Endometrium (tissue), 2 donors: ENCODE results near the gene PPP1R2.

Experiments used
- FAIRE-seq: peaks from 2 replicates; lab custom pipeline; 2012; peaks lifted over from hg19 to GRCh38; lab: Jason Lieb, UNC
- donor health status: control.
- donor health status: control.

PPP1R2 gene

DNA sequence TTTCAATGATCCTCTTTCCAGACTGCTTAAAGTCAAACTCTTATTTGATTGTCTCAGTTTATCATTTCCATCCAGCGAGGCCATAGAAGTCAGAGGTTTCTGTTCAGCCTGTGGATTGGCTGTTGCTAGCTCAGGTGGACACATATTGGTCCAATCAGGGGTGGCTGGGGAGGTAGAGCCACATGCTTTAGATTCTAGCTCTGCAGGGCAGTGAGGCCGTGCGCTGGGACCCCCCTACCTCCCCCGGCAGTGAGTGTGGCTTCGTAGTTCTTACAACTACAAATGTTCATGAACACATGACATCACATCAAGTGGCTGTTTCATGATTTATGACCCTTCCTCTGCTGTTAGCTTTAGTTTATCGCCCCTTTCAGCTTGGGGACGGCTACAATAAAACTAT, 22.6 kb upstream of the PPP1R2 start:
- FAIRE-seq = no peak

DNA sequence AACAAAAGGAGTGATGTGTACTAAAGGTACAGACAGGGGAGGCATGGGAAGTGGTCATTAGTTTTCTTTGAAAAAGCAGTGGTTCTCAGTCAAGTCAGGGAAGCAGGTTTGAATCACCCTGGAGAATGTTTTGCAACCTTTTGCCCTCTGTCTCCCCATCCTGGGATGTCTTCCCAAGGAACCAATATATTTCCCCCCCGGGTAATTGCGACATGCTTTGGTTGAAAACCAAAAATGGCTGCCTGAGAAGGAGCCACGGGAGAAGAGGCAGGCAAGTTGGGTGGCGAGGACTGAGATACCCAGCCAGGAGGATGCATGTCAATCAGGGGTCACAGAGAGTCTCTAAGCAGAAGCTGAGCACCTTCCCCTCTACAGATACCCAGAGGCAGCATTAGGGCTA, 20.2 kb upstream of the PPP1R2 start:
- no peak for FAIRE-seq

DNA sequence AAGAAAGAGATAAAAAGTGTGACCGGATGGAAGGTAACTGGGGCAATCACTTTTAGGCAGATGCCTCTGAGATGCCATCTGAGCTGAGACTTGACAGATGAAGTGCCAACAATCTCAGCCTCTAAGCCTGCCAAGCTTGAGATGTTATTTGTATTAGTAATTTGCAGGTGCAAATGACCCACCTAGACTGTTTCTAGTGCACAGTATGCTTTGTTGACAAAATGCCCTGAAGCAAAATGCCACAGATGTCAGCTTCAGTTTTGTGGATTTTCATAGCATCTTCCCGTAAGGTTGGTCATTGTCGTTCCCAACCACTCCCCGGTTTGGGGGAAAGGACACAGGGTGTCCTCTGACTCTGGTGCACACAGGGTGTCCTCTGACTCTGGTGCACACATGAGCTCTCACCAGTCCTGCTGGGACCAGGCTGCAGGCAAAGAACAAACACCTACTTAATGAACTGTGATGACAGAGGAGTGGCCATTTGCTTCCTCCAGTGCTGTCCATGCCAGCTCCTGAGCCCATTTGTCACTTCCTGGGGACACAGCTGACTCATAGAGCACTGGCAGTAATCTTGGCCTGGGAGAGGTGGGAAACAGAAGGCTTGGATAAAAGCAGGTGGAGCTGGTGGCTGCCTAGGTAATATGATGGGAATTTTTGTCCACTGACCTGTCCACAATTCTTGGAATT, 16.7 kb upstream of the PPP1R2 start:
- no peak for FAIRE-seq

DNA sequence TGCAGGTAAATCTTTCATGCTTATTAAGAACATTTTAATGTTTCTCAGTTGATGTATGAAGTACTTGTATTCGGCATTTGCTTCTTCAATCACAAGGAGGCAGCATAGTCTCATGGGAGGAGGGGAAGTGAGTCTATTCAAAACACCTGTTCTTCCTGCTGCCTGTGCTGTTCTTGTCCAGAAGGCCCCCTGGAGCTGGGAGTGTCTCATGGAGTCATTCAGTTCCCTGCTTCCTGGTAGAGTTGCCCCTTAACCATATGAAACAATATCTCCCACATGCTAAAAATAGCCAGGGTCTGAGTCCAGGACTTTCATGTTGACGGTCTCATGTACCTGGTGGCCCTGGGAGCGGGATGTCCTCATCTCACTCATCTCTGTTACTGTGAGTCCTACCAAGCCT, 15.5 kb upstream of the PPP1R2 start:
- no peak for FAIRE-seq

DNA sequence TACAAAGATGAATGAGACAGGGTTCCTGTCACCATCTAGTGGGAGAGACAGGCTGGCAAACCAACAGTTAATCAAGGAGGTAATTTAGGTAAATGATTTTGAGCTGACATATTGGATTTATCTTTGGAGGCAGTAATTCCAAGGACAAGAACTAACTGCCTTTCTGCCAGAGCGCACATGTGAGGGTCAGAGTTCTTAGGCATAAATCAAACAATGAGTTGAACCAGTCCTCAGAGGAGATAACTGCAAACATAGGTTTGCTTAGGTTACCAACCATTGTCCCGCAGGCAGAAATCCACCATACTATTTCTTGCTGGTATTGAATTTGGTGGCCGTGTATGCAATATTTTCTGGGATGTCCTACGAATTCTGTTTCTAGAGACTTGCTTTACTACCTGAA, 14.2 kb upstream of the PPP1R2 start:
- FAIRE-seq = no peak

DNA sequence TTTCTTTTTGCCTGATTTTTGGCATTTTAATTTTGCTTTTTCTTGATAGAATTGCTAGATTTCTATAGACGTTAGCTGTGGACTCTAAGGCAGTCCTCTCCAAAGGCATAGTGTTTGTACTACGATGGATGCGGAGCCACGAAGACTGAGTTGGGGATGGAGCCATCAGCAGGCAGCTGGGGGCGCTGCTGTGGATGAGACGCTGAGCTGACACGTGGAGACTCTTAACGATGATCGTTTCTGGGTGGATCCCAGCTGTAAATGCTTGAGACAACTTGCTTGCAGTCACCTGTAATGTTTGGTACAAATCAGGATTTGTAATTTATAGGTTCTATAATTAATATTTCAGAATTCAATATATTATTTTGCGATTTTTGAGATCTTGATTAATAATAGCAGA, 13.3 kb upstream of the PPP1R2 start:
- FAIRE-seq = no peak

DNA sequence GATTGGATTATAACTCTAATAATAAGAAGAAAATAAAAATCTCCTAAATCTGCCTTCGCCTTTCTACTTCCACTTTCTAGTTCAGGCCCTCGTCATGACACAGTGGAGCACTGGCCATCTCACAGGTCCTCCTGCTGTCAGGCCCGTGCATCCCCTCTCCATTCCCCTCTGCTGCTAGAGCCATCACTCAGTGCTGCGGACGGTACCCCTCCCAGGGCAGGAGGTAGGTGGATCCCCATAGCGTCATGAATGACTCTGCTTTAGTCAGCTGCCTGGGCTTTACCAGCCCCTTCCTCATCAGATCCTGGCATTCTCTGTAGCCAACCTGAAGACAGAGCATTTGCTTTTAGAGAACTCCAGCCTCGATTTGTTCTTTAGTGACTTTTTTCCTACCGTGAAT, 12.0 kb upstream of the PPP1R2 start:
- FAIRE-seq = no peak

DNA sequence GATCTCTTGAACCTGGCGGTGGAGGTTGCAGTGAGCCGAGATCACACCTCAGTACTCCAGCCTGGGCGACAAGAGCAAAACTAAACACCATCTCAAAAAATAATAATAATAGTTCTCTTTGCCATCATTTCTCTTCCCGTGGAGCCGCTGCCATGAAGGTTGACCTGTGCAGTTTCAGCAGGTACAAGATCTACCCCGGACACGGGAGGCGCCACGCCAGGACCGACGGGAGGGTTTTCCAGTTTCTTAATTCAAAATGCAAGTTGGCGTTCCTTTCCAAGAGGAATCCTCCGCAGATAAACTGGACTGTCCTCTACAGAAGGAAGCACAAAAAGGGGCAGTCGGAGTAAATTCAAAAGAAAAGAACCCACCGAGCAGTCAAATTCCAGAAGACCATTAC, 11.3 kb upstream of the PPP1R2 start:
- FAIRE-seq = no peak

DNA sequence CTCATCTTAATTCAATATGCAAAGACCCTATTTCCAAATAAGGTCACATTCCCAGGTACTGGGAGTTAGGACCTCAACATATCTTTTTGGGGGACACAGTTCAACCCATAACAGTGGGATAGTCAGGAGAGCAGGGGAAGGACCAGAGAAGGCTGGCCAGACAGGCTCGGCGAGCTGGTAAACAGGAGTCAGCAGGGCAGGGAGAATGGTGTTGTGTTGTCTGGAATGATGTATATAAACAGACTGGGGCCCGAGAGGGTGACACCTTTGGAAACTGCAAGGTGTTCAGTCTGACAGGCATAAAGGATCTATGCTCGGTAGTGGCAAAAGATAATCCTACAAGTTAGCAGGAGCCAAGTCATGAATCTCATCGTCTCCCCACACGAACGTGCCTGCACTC, 10.1 kb upstream of the PPP1R2 start:
- no peak for FAIRE-seq

DNA sequence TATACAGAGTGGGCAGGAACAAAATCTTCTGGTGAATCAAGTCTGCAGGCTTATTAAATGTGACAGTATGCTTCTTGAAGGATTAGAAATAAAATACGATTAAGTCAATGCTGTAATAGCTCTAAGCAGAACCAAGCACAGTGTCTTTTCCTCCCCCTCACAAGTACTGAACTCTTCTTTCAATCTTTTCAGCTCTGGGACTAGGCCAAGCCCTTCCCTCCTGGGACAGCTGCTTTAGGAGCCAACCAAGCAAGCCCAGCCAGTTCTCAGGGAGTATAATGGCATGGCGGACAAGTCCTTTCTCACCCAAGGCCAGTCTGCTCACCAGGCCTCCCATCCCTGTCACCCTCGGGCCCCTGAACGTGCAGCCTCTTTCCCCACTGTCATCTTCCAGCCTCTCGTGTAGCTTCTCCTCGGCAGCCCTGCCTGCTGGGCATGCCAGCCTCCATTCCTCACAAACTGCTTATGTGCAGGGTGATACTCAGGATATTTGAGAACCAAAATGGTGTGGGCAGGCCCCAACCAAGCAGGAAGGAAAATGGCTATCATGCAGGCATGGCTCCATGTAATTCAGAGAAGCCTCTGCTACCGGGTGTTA, 8.4 kb upstream of the PPP1R2 start:
- FAIRE-seq = no peak

DNA sequence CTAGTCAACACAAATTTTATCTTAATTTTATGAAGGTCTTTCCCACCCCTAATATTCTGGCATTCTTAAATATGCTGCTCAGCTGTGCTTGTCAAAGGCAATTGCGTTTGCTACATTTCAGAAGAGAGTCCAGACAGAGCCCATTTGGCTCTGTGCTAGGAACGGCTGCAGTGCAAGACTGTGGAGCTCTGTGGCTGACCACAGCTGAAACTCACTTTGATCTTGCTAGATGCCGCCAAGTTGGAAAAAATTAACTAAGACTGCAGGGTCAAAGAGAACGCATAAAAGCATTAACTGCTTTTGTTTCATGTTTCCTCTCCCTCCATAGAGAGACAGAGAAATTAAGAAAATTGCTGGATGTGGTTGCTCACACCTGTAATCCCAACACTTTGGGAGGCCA, 7.6 kb upstream of the PPP1R2 start:
- no peak for FAIRE-seq

DNA sequence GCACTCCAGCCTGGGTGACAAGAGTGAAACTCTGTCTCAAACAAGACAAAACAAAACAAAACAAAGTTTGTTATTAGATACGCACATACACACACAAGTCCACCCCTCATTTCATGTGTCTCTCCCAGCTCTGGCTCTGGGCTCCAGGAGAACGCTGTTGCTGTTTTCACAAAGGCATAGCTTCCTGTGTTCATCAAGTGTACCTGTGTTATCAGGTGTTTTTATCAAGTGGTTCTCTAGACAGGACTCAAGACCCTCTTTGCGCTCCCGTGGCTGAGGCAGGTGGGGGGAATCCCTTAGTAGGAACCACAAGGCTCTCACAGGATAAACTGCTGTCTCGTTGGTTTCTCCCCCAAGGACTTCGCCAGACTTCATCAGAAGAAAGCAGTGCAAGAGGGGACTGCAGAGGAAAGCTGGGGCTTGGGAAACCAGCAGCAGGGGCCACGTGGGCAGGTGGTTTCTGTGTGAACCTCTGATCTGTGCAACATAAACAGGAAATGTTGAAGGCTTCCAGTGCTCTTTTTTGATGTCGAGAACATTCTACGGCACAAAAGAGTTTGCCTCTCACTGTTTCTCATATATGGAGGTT, 6.9 kb upstream of the PPP1R2 start:
- no peak for FAIRE-seq

DNA sequence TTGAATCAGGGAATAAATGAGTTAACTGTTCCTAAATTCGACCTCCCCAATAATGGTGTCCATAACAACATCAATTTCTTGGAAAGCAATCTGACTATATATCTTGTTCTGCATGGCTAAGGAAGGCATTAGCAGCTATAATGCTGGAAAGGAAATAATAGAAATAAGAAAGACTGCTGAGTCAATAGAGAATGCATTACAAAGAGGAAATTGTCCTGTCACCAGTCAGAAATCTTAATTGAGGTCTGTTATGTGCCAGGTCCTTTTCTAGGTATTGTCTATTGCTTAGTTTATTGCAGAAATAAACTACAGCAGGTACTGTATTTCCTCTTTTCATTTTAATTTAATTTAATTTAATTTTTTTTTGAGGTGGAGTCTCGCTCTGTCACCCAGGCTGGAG, 5.9 kb upstream of the PPP1R2 start:
- FAIRE-seq = no peak

DNA sequence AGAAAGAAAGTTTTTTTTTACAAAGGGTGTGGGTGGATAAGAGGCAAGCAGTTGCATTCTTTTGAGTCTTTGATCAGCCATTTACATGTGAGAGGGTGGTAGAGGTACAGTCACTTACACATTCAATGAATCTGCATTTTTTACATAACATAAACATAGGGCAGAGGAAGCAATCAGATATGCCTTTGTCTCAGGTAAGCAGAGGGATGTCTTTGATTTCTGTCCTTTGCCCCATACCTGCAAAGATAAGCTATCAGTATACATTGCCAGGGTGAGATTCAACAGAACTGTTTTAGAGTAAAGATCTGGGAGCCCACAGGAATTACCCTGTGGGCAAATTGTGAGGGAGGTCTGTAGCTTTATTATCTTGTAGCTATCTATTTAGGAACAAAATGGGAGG, 5.4 kb upstream of the PPP1R2 start:
- FAIRE-seq = no peak

DNA sequence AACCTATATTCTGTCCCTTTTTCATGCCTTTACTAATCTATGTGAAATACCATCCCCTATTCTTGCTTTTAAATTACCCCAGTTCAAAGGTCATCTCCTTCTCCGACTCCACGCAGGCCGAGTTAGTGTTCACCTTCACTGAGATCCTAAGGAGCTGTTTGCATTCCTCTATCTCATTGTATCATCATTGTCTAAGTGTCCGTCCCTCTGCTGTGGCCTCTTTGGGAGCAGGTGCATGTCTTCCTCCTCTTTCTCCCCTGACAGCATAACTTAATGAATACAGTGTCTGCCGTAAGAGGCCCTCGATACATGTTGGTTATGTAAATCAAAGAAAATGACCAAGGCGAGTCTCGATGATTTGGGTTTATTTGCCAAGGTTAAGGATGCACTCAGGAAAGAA, 4.9 kb upstream of the PPP1R2 start:
- no peak for FAIRE-seq

DNA sequence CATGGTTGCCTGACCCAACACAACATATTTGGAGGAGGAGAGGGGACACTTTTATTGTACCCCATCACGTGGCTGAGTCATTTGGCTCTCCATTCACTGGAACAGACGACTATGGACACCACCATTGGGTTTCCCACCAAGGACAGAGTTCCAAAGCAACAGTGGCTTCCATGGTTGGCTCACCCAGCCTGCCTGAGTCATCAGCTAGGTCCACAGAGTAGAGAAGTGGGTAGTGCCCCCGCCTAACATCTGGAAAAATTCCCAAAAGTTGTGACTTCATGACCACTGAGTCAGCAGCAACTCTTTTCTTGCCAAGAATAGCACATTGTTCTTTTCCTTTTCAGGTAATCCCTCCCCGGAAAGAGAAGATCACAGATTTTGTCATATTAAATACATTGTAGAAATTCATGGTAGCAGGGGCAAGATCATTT, 3.0 kb upstream of the PPP1R2 start:
- FAIRE-seq = no peak

DNA sequence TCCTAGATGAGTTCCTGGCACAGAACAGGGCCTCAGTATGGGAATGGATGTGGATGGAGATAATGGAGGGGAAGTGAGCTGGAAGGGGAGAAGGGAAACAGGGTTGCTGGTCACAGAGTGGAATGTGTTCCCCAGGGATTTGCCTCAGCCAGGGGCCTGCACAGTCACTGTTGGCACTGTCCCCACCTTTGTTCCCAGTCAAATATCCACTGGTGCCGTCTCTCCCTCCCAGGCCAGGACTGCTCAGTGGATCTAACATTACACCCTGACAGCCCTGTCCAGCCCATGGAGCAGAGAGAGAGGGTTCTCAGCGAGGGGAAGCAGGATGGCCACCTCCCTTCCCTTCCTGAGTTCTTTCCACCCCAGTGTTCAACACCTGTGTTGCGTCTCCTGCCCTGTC, 1.5 kb upstream of the PPP1R2 start:
- FAIRE-seq = no peak

DNA sequence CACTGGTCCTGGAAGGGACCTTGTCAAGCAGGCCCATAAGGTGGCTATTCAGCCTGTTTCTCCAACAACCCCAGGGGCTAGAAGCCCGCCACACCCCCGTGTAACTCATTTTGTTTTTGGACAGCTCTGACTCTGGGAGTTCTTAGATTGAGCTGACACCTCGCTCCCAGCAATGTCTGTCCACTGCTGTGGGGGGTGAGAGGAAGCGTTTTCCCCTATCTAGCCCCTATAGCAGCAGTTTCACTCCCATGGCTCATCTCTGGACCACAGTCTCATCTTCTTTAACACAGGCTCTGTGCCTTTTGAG, 1.1 kb upstream of the PPP1R2 start:
- no peak for FAIRE-seq

DNA sequence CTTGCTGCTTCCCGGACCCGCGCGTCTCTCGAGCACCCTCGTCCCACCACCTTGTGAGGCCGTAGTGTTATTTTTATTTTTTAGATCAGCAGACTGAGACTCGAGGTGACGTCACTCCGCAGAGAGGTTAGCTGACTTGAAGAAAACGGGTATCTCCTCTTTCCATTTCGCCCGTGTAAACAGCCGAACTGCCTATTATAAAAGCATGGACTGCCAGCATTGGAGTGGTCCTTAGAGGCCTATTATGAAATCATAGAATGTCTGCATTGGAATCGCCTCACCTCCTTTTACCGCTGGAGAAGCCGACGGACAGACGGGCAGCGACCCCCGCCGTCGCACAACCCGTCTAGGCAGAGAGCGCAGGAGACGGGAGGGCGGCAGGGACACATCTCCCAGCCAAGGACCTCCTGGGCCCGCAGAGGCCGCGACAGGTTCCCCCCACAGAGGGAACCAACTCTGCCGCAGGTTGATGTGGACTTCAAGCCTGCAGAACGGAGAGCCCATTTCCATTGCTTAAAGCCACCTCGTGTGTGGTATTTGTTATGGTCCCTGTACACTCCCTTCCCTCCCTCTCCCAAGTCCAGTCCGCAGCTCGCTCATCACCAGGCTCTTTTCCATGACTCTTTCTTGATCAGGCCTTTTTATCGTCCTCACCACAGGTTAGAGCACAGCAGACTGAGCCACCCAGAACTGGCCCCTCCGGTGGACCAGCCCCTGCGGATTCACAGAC, 540 bp upstream of the PPP1R2 start:
- FAIRE-seq = no peak

DNA sequence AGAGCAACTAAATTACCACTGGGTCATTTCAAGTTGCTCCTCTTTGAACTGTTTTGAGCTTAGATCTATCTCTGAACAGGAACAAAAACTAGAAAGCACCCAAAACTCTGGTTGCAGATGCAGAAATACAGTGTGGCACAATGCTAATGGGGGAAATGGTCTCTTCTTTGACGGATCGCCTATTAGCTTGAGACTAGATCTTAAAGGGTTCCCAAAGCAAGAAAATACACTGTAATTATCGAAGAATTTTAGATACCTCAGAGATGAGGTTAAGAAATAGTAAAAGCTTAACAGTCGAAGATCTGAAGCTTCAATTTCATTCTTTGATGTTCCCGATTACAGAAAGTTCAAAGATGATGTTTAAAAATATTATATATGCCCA, 818 bp downstream of the PPP1R2 start:
- FAIRE-seq = no peak

DNA sequence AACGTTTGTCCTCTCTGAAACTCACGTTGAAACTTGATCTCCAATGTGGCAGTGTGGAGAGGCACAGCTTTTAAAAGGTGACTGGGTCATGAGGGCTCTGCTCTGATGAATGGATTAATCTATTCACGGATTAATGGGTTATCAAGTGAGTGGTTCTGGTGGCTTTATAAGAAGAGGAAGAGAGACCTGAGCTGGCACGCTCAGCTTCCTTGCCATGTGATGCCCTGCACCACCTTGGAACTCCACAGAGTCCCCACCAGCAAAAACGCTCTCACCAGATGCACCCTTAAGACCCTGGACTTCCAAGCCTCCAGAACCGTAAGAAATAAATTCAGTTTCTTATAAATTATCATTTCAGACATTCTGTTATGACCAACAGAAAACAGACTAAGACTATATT, 2.6 kb downstream of the PPP1R2 start:
- FAIRE-seq = no peak

DNA sequence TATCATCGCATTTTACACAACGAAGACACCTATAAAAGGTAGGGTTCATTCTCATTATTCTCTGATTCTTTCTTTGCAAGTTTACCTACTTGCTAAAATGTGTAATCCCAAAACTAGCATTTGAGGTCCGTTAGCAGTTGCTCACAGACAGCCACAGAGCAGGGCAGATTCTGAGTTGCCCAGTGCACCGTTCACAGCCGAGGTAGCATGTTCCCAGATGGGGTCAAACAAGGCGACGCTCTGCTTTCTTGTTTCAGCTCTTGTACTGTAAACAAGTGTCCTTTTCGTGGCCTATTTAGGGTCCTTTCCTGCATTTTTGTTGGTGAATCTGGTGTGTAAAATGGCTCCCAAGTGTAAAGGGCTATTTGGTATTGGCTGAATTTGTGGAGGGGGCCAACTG, 3.1 kb downstream of the PPP1R2 start:
- no peak for FAIRE-seq

DNA sequence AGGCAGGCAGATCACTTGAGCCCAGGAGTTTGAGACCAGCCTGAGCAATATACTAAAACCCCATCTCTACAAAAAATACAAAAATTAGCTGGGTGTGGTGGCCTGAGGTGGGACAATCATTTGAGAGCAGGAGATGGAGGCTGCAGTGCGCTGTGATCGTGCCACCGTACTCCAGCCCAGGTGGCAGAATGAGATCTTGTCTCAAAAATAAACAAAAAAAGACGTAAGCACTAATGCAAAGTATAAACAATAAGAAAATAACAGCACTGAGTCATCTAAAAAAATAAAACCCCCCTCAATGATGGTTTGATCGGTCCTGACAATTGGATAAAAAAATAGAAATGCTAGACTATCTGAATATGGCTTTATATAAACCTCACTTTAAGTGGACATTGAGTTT, 3.6 kb downstream of the PPP1R2 start:
- FAIRE-seq = no peak

DNA sequence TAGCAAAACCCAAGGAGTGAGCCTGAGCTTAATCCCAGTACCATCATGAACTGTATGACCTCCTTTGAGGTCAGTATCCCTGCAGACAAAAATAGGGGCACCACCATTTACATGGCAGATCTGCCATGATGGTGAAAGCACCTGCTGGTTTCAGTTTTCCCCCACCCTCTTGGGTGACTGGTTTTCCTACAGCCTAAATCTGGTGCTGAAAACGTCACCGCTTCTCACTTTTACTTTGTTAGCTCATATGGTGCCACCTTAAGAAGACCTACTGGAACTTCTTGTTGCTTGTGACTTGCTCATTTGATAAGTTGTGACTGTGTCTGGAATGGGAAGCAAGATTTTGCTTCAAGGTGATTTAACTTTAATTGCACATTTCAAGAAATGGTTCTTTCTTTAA, 5.1 kb downstream of the PPP1R2 start:
- FAIRE-seq = no peak
